GM13977 (cell line): ENCODE results near the gene ADGRG2.

Source experiments
- DNase-seq: peaks from one replicate; pipeline ENCODE4 v3.0.0; 2012; ENCODE audit warnings: low spot score
- in situ Hi-C: fragments of 300-500 bp; cut with MboI; formaldehyde crosslinking; loops from one replicate; pipeline ENCODE4 v1.12.0; 2022; ENCODE audit warnings: low sequenced_read_pairs, low pct_unique_long_range_greater_than_20kb, mixed read lengths, inconsistent platforms; ENCODE audit not compliant: unreplicated experiment
- TF ChIP-seq, protein P1 (sequence below): IDR thresholded peaks from 2 replicates; pipeline ENCODE4 v1.5.1; 2012; ENCODE audit warnings: mild to moderate bottlenecking, control low read depth; ENCODE audit not compliant: insufficient read depth; ENCODE audit errors: extremely low read depth, missing control alignments

The ADGRG2 gene

DNA sequence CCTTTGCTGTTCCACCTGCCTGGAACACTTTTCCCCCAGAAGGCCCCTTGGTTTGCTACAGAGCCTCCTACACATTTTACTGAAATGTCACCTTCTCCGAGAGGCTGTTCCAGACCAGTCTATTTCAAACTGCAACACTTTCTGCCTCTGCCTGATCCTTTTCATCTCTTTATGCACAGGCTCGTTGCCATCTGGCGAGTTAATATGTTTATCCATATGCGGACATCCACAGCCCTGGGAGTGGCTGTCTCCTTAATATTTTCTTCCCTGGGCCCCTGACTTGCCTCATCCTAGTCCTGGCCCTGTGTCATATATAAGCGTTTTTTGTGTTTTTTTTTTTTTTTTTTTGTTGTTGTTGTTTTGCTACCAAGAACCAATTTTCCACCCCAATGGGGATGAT lies 73.2 kb downstream of the ADGRG2 start:
- TF ChIP-seq, protein P1, sequence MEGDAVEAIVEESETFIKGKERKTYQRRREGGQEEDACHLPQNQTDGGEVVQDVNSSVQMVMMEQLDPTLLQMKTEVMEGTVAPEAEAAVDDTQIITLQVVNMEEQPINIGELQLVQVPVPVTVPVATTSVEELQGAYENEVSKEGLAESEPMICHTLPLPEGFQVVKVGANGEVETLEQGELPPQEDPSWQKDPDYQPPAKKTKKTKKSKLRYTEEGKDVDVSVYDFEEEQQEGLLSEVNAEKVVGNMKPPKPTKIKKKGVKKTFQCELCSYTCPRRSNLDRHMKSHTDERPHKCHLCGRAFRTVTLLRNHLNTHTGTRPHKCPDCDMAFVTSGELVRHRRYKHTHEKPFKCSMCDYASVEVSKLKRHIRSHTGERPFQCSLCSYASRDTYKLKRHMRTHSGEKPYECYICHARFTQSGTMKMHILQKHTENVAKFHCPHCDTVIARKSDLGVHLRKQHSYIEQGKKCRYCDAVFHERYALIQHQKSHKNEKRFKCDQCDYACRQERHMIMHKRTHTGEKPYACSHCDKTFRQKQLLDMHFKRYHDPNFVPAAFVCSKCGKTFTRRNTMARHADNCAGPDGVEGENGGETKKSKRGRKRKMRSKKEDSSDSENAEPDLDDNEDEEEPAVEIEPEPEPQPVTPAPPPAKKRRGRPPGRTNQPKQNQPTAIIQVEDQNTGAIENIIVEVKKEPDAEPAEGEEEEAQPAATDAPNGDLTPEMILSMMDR: no peak
- DNase-seq: no peak
- in situ Hi-C loops: loop anchor here (25.0 kb wide), 1 partner anchor 288 kb away; the partner anchor contains the start of gene PDHA1

DNA sequence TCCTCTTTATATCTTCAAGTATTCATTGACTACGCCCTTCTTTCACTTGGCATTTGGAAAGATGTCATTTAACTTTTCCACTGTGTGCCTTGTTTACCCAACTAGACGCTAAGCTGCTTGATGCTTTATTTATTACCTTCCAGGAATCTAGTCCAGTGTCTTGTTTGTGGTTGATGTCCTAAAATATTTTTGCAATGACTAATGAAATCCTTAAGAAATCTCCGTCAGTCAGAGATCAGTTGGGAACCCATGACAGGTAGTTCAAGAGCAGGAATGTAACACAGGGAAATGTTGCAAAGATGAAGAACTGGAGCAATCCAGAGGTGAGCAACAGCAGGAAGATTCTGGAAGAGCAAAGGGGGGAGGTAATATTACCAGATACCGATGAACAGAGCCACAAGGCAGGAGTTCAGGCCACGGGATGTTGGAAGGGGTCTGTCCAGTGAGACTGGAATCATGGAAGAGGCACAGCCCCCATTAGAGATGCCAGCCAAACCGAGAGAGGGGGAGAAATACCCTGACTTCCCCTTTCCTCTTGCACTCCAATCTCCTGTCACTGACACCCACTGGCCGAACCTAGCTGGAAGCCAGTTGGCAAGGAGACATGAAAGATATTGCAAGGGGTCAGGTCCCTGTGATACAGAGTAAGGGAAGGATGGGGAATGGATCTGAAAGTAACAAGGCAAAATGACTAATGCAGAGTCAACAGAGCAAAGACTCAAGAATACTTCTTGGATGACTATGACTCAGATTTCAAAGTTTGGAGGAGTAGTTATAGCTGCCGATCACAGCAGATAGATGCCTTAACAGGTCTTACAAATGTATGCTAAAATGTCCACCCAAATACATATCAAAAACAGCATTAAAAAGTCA lies 75.7 kb downstream of the ADGRG2 start:
- in situ Hi-C loops: loop anchor here (25.0 kb wide), 1 partner anchor 291 kb away; the partner anchor contains the start of gene PDHA1
- DNase-seq: no peak

DNA sequence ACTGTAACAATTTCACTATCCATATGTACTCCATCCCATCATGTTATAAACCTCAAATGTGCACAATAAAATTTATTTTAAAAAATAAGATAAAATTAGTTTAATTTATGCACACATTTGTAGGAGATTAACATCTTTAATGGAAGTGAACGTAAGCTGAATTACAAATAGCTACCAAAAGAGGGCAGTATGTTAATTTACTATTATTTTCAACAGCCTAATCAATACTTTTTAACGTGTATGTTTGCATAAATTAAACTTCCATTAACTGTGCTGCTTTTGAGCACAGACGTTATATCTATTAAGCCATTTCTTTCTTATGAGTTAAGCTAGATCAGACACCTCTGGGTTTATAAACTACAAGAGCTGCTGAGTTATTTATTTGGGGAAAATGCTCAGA lies 81.9 kb downstream of the ADGRG2 start:
- in situ Hi-C loops: loop anchor here (25.0 kb wide), 1 partner anchor 297 kb away; the partner anchor contains the start of gene PDHA1
- TF ChIP-seq, protein P1: peak; percentile 30
- no peak for DNase-seq

More for the DNA sequence above, 75.7 kb downstream of the ADGRG2 start:
- TF ChIP-seq, protein P1: no peak

DNA sequence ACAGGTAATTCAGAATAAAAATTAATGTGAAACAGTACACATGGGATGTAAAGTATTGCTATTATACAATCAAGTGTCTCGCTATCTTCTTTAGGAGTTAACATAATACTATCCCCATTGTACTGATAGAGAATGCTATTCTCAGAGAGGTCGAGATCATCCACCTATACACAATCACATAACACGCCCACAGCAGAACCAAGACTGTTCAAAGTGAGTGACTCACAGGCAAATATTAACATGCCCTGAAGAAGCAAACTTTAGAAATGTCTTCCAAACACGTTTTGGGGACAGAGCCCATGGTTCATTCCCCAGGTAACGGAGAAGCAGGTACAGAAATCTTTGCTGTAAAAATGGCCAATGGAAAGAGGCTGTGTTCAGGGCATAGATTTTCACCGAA lies 88.2 kb downstream of the ADGRG2 start:
- TF ChIP-seq, protein P1: no peak
- in situ Hi-C loops: loop anchor here (25.0 kb wide), 1 partner anchor 303 kb away; the partner anchor contains the start of gene PDHA1
- DNase-seq: no peak

DNA sequence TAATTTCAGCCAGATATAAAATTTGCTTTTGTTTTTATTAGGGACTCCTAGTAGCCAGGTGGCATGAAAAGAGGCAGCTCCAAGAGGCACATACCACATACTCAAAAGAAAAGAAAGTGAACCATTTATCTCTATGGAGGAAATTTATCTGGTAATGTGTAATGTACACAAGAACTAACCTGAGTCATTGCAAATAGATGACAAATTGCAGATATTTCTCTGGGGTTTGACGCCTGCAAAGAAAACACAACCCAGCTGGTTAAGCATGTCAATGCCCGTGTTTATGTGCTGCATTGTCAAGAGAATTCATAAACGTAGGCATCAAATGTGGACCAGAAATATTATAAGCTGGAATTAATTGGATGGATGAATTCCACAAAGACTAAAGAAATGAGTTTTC lies 91.5 kb downstream of the ADGRG2 start:
- in situ Hi-C loops: loop anchor here (25.0 kb wide), 1 partner anchor 306 kb away; the partner anchor contains the start of gene PDHA1
- no peak for DNase-seq
- TF ChIP-seq, protein P1: no peak

DNA sequence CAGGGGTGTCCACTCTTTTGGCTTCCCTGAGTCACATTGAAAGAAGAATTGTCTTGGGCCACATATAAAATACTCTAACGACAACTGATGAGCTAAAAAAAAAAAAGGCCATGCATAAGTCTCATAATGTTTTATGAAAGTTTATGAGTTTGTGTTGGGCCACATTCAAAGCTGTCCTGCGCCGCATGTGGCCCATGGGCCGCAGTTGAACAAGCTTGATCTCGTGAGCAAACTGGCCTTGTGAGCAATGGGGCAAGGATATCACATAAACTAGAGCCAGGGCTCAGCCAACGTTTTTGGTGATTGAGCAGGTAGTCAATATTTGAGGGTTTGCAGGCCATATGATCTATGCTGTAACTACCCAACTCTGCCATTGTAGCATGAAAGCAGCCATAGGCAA lies 93.7 kb downstream of the ADGRG2 start:
- DNase-seq: no peak
- in situ Hi-C loops: loop anchor here (25.0 kb wide), 1 partner anchor 309 kb away; the partner anchor contains the start of gene PDHA1
- TF ChIP-seq, protein P1: no peak
